NCI-H2196 treated with DMSO at 0.1 percent for 48 hours (cell line): ENCODE results near the gene FBRSL1.
"Not testable (repeated sequence)": the region's sequence is repeated elsewhere in the genome, so short reads cannot be mapped to it uniquely, and the experiment has no call there.

Source experiments
- DNase-seq: peaks from one replicate; lab custom pipeline; 2025; ENCODE audit not compliant: unreplicated experiment; lab: John Stamatoyannopoulos, UW

The FBRSL1 gene

GRCh38 chr12:132470397-132470796 is 19.6 kb upstream of the FBRSL1 start:
- DNase-seq, result no peak

DNA sequence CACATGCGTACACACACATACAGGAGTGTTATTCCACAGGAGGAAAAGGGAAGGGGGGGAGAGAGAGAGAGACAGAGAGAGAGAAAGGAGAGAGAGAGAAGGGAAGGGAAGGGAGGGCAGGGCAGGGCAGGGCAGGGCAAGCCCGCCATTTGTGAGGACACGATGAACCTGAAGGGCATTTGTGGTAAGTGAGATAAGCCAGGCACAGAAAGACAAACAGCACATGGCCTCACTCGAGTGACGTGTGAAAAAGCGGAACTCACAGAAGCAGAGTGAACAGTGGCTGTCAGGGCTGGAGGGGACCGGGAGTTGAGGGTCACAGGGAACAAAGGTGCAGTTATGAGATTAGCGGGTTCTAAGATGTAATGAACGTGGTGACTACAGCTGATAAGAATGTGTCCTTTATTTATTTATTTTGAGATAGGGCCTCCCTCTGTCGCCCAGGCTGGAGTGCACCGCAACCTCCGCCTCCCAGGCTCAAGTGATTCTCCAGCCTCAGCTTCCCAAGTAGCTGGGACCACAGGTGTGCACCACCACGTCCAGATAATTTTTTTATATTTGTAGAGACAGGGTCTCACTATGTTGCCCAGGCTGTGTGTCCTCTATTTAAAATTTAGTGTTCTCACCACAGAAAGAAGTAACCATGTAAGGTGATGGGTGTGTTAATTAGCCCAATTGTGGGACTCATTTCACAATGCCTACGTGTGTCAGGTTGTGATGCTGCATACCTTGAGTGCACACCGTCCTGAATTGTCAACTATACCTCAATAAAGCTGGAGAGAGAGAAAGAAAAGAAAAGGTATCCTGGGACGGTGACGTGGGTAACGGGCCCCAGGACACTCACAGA is 18.7 kb upstream of the FBRSL1 start:
- no peak for DNase-seq

GRCh38 chr12:132471858-132472255 is 18.1 kb upstream of the FBRSL1 start:
- no peak for DNase-seq

GRCh38 chr12:132472386-132472785 is 17.6 kb upstream of the FBRSL1 start:
- DNase-seq, result no peak

GRCh38 chr12:132474237-132474741 is 15.7 kb upstream of the FBRSL1 start:
- DNase-seq, result no peak

DNA sequence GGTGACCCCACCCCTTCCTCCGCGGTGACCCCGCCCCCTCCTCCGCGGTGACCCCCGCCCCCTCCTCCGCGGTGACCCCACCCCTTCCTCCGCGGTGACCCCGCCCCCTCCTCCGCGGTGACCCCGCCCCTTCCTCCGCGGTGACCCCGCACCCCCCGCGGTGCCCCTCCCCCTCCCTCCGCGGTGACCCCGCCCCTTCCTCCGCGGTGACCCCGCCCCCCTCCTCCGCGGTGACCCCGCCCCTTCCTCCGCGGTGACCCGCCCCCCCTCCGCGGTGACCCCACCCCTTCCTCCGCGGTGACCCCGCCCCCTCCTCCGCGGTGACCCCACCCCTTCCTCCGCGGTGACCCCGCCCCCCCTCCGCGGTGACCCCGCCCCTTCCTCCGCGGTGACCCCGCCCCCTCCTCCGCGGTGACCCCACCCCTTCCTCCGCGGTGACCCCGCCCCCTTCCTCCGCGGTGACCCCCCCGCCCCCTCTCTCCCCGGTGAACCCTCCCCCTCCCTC is 15.1 kb upstream of the FBRSL1 start:
- DNase-seq, result not testable (repeated sequence)

- DNase-seq, result no peak
These were observed 14.5 kb upstream of the FBRSL1 start for GRCh38 chr12:132475304-132476037.

DNA sequence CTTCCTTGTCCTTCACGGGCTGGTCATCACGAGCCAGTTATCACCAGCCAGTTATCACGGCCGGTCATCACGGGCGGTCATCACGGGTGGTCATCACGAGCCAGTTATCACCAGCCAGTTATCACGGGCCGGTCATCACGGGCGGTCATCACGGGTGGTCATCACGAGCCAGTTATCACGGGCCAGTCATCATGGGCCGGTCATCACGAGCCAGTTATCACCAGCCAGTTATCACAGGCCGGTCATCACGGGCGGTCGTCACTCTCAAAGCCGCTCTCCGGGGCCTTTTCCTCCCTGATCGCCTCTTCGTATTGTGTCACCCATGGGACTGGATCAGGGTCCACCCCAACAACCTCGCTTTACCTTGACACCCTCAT is 13.9 kb upstream of the FBRSL1 start:
- DNase-seq, result no peak

DNA sequence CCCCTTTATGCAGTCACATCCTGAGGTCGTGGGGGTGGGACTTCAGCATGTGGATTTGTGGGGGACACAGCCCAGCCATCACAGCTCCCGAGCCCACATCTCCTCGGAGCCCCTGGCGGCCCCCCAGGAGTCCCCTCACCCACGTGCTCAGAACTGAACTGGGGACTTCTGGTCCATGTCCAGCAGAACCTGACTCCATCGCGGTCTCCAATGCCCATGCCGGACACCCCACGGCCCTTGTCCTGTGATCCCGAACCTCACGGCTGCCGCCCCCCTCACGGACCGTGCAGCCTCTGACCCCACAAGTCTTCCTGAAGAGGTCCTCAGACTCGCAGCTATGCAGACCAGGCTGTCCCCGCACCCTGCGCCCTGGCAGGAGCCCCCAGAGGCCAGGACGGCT is 13.5 kb upstream of the FBRSL1 start:
- DNase-seq, result no peak

GRCh38 chr12:132477017-132477702 is 12.8 kb upstream of the FBRSL1 start:
- DNase-seq, result no peak

- DNase-seq, result no peak
These were observed 12.1 kb upstream of the FBRSL1 start for GRCh38 chr12:132477703-132478432.

DNA sequence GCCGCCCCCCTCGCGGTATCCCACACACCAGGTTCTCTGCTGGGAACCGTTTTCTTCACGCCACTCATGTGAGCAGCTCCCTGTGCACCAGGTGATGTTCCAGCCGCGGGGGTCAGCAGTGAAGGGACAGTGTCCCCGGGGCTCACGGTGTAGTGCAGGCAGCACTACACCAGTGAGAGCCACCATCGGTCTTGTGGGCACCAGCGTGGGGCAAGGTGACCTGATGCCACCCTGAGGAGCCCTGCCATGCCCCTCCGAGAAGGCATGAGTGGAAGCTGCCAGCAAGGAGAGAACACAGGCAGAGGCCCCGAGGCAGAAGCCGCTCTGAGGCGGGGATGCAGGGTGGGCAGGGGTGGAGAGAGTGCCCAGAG is 11.5 kb upstream of the FBRSL1 start:
- DNase-seq, result no peak

GRCh38 chr12:132478845-132479244 is 11.1 kb upstream of the FBRSL1 start:
- no peak for DNase-seq

DNA sequence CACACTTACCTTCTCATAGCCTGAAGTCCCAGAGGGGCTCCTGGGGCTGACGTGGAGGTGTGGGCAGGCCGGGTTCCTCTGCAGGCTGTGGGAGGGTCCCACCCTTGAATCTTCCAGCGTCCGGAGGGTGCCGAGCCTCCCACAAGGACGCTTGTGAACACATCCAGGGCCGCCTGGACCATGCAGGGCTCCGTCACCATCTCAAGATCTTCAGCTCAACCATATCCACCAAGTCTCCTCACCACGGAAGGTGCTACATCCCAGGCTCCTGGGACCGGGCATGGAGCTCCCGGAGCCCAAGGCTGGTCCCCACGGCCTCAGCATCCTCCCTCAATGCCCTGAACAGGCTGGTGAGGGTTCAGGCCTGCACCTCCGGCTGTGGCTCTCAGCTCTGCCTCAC is 10.7 kb upstream of the FBRSL1 start:
- DNase-seq, result no peak

DNA sequence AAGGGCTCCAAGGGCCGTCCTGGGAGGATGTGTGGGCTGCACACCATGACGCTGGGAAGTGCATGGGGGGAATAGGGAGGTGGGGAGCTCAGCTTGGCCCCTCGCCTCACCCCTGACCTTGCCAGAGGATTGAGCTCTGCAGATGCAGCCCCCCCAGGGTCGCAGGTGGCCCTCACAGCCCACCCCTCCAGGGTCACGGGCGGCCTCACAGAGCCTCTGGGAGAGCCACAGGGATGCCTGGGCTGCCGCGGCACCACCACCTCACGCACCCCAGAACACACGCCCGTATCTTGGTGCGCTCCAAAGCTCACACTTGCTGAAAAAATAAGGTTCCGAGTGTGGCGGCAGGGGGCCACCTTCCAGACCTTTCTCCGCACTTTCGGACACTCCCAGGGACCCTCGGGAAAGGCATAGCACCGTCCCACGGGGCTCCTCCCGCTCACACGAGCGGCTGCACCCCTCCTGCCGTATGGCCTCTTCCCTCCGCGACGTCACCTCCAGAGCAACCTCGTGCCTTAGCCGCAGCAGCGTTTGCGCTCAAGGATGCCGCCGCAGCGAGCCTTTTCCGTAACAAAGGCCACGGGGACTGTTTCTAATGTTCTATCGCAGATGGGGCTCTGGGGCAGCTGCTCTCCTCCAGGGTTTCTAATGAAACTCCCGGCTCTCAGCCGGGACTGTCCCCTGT is 9.9 kb upstream of the FBRSL1 start:
- DNase-seq, result no peak

DNA sequence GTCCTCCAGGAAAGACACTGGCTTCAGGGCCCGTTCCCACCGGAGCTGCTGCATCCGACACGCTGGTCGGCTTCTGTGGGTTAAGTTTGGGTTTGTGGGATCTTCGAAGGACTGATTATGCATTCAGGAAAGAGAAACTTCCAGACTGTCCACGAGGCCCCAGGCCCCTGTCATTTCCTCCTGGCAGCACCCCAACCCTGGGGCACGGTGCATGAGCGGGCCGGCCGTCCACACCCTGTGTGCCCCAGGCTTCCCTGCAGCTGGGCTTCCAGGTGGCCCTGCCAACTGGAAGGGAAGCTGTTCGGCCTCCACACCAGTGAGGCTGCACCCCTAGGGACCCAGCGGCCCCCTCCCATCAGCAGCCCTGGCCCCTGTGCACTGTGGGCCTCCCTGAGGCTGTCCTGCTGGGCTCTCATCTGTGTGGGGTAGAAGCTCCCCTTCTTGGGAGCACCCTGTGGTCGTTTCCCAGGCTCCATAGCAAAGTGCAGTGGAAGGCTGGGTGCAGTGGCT is 9.3 kb upstream of the FBRSL1 start:
- DNase-seq, result no peak

DNA sequence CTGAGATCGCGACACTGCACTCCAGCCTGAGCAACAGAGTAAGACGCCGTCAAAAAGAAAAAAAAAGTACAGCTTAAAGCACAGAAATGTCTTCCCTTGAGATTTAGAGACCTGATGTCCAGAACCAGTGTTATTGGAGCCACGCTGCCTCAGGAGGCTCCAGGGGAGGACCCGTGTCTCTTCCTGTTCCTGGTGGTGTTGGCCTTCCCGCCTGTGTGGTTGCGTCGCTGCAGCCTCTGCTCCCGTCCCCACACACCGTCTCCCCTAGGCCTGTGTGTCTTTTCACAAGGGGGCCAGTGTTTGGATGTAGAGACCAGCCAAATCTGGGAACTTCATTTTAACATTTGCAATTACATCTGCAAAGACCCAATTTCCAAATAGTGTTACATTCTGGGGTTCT is 8.6 kb upstream of the FBRSL1 start:
- no peak for DNase-seq

DNA sequence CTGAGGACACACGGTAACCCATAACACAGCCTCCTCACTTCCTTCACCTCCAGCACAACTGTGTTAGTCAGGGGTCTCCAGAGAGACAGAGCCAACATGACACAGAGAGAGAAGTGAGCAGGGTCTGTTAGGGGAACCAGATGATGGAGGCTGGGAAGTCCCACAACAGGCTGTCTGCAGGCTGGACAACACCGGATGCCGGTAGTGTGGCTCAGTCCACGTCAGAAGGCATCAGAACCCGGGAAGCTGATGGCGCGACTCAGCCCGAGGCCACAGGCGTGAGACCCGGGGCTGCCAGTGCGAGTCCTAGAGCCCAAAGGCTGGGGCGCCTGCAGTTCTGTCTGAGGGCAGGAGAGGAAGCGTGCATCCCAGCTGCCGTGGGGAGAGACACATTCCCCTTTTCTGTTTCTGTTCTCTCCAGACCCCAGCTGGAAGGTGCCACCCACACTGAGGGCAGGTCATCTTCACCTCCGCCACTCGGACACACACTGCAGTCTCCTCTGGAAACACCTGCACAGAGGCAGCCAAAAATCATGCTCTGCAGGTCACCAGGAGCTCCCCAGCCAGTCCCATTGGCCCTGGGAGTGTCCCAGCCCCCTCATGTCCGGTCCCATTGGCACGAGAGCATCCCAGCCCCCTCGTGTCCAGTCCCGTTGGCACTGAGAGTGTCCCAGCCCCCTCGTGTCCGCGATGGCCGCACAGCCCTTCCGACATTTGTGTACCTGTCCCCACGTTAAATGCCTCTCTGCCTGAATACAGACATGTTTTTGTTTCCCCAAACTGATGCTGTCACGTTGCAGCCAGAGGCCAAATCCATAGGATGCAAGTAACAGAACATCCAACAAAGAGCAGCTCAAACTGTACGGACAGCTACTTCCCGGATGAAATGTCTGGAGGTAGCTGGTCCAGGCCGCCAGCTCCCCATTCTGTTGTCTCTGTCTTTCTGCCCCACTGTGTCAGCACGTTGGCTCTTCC is 7.9 kb upstream of the FBRSL1 start:
- DNase-seq, result no peak

DNA sequence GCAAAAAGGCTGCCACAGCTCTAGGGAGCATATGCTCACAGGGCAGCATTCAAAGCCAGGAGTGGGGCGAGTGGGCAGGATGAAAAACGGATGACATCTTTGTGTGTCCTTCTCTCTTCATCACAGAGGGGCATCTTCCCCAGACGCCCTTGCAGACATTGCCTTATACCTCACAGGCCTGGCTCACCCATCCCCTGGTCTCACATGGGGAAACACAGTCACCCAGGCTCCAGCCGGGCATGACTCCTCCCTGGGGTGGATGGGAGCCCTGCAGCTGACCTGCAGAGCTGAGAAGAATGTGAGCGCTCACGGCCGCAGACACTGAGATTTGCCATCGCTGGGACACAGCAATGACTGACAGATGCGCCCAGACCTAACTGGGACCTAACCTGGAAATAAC is 7.2 kb upstream of the FBRSL1 start:
- no peak for DNase-seq
